GM06990 (cell line): Measurements from ENCODE around the gene GPC6.

ENCODE experiments used
- DNase-seq: peaks from one replicate; pipeline ENCODE4 v3.0.0-alpha.2; 2011; ENCODE audit not compliant: insufficient read length; ENCODE audit errors: extremely low read depth
- H3K27me3 ChIP-seq: replicated peaks from 2 replicates; pipeline ENCODE4 v1.6.0; 2011; ENCODE audit warnings: low read length; ENCODE audit not compliant: control insufficient read depth, insufficient read depth
- H3K36me3 ChIP-seq: 2 replicates; pipeline ENCODE4 v1.5.1; 2011; ENCODE audit warnings: low read length; ENCODE audit not compliant: control insufficient read depth, insufficient read depth
- H3K4me3 ChIP-seq: replicated peaks from 2 replicates; pipeline ENCODE4 v1.5.1; 2011; ENCODE audit warnings: low read depth, mild to moderate bottlenecking, control low read depth, low read length
- TF ChIP-seq, protein P1 (sequence below): IDR thresholded peaks from 2 replicates; pipeline ENCODE4 v1.5.1; 2011; ENCODE audit warnings: low read length, control low read depth, mild to moderate bottlenecking, inconsistent platforms; ENCODE audit not compliant: insufficient read depth, poor library complexity, severe bottlenecking

The GPC6 gene

GRCh38 chr13:93653776-93654175, 427.2 kb downstream of the GPC6 start:
- Histone ChIP-seq H3K4me3 (no peak overlapping the region), H3K36me3 (no peaks in the 10 kb centered on the region), H3K27me3 (no peaks in the 10 kb centered on the region)
- TF ChIP-seq, protein P1, sequence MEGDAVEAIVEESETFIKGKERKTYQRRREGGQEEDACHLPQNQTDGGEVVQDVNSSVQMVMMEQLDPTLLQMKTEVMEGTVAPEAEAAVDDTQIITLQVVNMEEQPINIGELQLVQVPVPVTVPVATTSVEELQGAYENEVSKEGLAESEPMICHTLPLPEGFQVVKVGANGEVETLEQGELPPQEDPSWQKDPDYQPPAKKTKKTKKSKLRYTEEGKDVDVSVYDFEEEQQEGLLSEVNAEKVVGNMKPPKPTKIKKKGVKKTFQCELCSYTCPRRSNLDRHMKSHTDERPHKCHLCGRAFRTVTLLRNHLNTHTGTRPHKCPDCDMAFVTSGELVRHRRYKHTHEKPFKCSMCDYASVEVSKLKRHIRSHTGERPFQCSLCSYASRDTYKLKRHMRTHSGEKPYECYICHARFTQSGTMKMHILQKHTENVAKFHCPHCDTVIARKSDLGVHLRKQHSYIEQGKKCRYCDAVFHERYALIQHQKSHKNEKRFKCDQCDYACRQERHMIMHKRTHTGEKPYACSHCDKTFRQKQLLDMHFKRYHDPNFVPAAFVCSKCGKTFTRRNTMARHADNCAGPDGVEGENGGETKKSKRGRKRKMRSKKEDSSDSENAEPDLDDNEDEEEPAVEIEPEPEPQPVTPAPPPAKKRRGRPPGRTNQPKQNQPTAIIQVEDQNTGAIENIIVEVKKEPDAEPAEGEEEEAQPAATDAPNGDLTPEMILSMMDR, result no peak
- no peak for DNase-seq

- Histone ChIP-seq H3K27me3 (no peaks in the 10 kb centered on the region), H3K4me3 (no peak overlapping the region), H3K36me3 (no peaks in the 10 kb centered on the region)
- DNase-seq, result no peak
- TF ChIP-seq, protein P1, result no peak
These were observed 428.5 kb downstream of the GPC6 start for GRCh38 chr13:93655154-93655553.

DNA sequence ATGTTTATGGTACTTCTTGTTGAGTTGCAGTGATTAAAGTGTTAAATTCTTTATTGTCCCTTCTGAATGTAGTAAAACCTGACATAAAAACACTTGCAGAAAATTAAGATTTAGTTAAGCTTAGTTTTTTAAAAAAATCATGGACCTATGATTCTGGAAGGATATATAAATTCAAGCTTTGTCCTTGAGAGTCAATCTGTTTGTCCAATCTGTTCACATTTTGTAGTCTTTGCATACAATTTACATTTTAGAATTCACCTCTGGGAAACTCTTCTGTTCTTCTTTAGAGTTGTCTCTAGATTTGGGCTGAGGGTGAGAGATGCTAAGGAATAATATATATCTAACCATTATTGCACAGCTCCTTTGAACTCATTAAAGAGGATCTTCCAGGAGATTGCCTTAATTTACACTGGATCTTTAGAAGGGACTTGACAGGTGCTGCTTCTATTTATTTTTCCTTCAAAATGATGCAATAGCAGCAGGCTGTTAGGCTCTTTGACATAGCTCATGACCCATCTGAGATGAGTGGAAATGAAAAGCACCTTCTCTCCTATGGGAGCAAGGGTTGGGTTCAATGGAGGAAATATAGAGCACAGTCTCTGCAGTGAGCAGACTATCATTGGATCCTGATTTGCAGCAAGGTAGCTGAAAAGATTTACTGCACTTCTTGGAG, 433.9 kb downstream of the GPC6 start:
- no peak for DNase-seq
- H3K27me3 ChIP-seq, result no peaks in the 10 kb centered on the region
- no peak overlapping the region for H3K4me3 ChIP-seq
- H3K36me3 ChIP-seq, result no peaks in the 10 kb centered on the region
- TF ChIP-seq, protein P1, result no peak

DNA sequence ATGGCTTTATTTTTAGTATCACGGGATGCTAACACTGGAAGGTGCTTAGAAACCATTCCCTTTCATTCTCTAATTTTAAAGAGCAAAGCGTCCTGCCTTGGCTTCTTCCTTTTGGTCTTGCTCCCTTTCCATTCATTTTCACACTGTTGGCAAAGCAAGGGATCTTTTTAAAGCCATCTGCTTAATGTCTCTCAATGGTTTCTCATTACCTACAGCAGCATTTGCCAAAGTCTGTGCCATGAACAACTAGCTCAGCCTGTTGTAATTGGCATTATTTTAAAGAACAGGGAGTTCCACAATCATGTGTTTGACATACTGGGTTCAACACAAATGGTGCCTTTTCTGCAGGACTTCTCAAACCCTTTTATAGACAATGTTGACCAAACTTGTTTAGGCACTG, 444.3 kb downstream of the GPC6 start:
- H3K27me3 ChIP-seq, result no peaks in the 10 kb centered on the region
- no peak overlapping the region for H3K4me3 ChIP-seq
- TF ChIP-seq, protein P1, result no peak
- no peak for DNase-seq
- H3K36me3 ChIP-seq, result no peaks in the 10 kb centered on the region

GRCh38 chr13:93672996-93673395, 446.4 kb downstream of the GPC6 start:
- no peaks in the 10 kb centered on the region for H3K36me3 ChIP-seq
- DNase-seq, result no peak

More at GRCh38 chr13:93672996-93673395, 446.4 kb downstream of the GPC6 start:
- TF ChIP-seq, protein P1, result no peak
- Histone ChIP-seq H3K4me3 (no peak overlapping the region), H3K27me3 (no peaks in the 10 kb centered on the region)
